Cardiac fibroblast (primary cell): Measurements from ENCODE around the gene JDP2.

ENCODE experiments used
- DNase-seq, 2 donors: peaks; one replicate each; pipeline versions ENCODE4 v3.0.0 to v3.0.0-alpha.2; 2010; ENCODE audit warnings: low read depth in 2 of 2
- H3K4me3 ChIP-seq, 2 donors: replicated peaks in 1 of 2; 1 replicate in 1 of 2; 2 replicates in 1 of 2; pipeline ENCODE4 v1.5.1; 2011; ENCODE audit warnings: low read depth in 2 of 2, low read length in 2 of 2, mild to moderate bottlenecking in 2 of 2, moderate library complexity in 1 of 2
- CTCF ChIP-seq: IDR thresholded peaks from one replicate; pipeline ENCODE4 v1.5.1; 2011; ENCODE audit warnings: low read depth, mild to moderate bottlenecking, low read length, inconsistent platforms

Gene JDP2

GRCh38 chr14:75486318-75486717 lies 58.5 kb downstream of the JDP2 start:
- no peak for TF ChIP-seq CTCF
- DNase-seq: no peak
- H3K4me3 ChIP-seq: no peak overlapping the region

- no peak for TF ChIP-seq CTCF
- DNase-seq: no peak
Measured at GRCh38 chr14:75487155-75487671, 59.4 kb downstream of the JDP2 start.

GRCh38 chr14:75489480-75489837 lies 61.6 kb downstream of the JDP2 start:
- no peak for DNase-seq
- no peak for TF ChIP-seq CTCF
- no peak overlapping the region for H3K4me3 ChIP-seq

More at GRCh38 chr14:75487155-75487671, 59.4 kb downstream of the JDP2 start:
- H3K4me3 ChIP-seq: no peak overlapping the region

- TF ChIP-seq CTCF: no peak
- DNase-seq: no peak
- no peak overlapping the region for H3K4me3 ChIP-seq
Measured at GRCh38 chr14:75491376-75491978, 63.7 kb downstream of the JDP2 start.

- TF ChIP-seq CTCF: no peak
- DNase-seq: no peak
- no peak overlapping the region for H3K4me3 ChIP-seq
Measured at GRCh38 chr14:75492832-75493591, 65.2 kb downstream of the JDP2 start.

GRCh38 chr14:75493592-75494087 lies 65.8 kb downstream of the JDP2 start:
- peak in 1 of 2 donors; percentile 6 for DNase-seq

More at GRCh38 chr14:75493592-75494087, 65.8 kb downstream of the JDP2 start:
- H3K4me3 ChIP-seq: no peak overlapping the region
- TF ChIP-seq CTCF: no peak
